Nephron (organoid): ENCODE measurements around the gene PCDH9.

Source experiments
- H3K27ac Mint-ChIP-seq, 3 experiments: 2 replicates each; pipeline ENCODE4 v1.8.0; 2020; ENCODE audit warnings: mixed read lengths in 3 of 3, mild to moderate bottlenecking in 2 of 3, moderate library complexity in 1 of 3
- H3K27me3 Mint-ChIP-seq: 2 replicates; pipeline ENCODE4 v1.8.0; 2021; ENCODE audit warnings: low read depth, mild to moderate bottlenecking, moderate library complexity, mixed read lengths
- H3K36me3 Mint-ChIP-seq: 2 replicates; pipeline ENCODE4 v1.8.0; 2020; ENCODE audit warnings: low read depth, mixed read lengths
- H3K4me1 Mint-ChIP-seq: 2 replicates; pipeline ENCODE4 v1.8.0; 2020; ENCODE audit warnings: mixed read lengths
- H3K4me3 Mint-ChIP-seq, 3 experiments: 2 replicates each; pipeline ENCODE4 v1.8.0; 2020; ENCODE audit warnings: mild to moderate bottlenecking in 3 of 3, mixed read lengths in 3 of 3, moderate library complexity in 2 of 3
- H3K9me3 Mint-ChIP-seq: 2 replicates; pipeline ENCODE4 v1.8.0; 2020; ENCODE audit warnings: mixed read lengths
- TF ChIP-seq, protein P1 (sequence below), 3 experiments: fragments of 200-600 bp; sonication (generic); IDR thresholded peaks; one replicate each; pipeline ENCODE4 v1.5.0; 2021; ENCODE audit warnings: antibody characterized with exemption in 3 of 3; ENCODE audit not compliant: unreplicated experiment in 3 of 3

Gene PCDH9

DNA sequence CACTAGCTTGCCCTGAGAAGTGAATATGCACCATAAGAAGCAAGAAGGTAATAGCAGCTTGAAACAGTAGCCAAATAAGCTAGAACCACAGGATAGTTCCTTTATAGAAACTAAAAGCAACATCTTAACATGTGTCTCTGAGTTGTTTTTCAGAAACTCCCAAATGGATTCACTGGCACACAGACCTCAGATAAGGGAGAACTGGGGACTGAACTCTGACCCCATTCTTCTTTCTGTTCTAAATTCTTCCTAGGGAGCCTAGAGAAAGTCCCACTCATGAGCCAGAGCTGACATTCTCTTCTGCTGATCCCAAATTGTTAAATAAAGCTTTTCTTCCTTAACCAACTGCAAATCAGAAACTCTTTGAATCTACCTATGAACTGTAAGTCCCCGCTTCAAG, 146.1 kb downstream of the PCDH9 start:
- Mint-ChIP-seq H3K4me3 (no peak overlapping the region), H3K27me3 (no peaks in the 10 kb centered on the region)

DNA sequence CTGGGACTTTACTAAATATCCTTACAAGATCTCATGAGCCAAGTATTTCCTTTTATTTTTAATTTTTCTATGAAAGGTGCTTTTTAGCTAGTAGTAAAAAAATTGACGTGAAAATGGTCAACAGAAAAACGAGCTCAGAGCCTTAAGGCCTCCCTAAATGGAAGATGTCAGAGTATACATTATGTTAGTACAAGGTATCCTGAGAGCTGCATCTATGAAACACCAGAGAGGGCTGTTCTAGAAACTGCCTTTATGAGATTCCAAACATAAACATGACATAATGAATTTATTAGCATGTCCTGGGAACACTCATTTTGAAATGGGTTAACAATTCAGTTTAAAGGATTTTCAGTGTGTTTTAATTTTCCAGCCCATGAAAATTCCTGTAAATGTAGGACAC, 146.6 kb downstream of the PCDH9 start:
- H3K27me3 Mint-ChIP-seq: no peaks in the 10 kb centered on the region
- TF ChIP-seq, protein P1, sequence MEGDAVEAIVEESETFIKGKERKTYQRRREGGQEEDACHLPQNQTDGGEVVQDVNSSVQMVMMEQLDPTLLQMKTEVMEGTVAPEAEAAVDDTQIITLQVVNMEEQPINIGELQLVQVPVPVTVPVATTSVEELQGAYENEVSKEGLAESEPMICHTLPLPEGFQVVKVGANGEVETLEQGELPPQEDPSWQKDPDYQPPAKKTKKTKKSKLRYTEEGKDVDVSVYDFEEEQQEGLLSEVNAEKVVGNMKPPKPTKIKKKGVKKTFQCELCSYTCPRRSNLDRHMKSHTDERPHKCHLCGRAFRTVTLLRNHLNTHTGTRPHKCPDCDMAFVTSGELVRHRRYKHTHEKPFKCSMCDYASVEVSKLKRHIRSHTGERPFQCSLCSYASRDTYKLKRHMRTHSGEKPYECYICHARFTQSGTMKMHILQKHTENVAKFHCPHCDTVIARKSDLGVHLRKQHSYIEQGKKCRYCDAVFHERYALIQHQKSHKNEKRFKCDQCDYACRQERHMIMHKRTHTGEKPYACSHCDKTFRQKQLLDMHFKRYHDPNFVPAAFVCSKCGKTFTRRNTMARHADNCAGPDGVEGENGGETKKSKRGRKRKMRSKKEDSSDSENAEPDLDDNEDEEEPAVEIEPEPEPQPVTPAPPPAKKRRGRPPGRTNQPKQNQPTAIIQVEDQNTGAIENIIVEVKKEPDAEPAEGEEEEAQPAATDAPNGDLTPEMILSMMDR (IDR thresholded peaks at IDR 0.05; ENCODE audit: unreplicated experiment in 3 of 3): no peak
- H3K27ac Mint-ChIP-seq: no peak overlapping the region
- H3K36me3 Mint-ChIP-seq: no peaks in the 10 kb centered on the region
- H3K4me1 Mint-ChIP-seq: peaks cover 17% of the 10 kb centered on the region
- H3K4me3 Mint-ChIP-seq: no peak overlapping the region
- no peaks in the 10 kb centered on the region for H3K9me3 Mint-ChIP-seq

More for the DNA sequence above, 146.1 kb downstream of the PCDH9 start:
- H3K36me3 Mint-ChIP-seq: no peaks in the 10 kb centered on the region
- peaks cover 17% of the 10 kb centered on the region for H3K4me1 Mint-ChIP-seq
- TF ChIP-seq, protein P1 (IDR thresholded peaks at IDR 0.05; ENCODE audit: unreplicated experiment in 3 of 3): no peak
- no peak overlapping the region for H3K27ac Mint-ChIP-seq
- H3K9me3 Mint-ChIP-seq: no peaks in the 10 kb centered on the region

DNA sequence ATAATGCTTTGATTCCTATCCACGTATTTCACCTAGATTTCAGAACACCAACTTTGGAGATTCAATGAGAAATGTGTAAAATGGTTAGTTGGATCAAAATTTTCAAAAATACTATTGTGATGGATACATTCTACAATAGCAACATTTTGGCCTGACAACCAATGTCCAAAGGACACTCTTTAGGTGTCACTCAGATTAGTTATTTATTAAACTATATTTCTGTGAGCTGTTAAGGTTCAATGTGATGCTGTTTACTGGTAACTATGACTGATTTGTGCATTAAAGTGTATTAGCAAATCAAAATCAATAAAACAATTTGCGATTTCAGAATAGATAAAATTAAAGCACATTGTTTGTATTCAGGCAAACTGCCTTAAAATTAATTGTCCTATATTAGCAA, 149.8 kb downstream of the PCDH9 start:
- H3K27ac Mint-ChIP-seq: no peak overlapping the region
- H3K36me3 Mint-ChIP-seq: no peaks in the 10 kb centered on the region
- H3K4me3 Mint-ChIP-seq: no peak overlapping the region
- H3K9me3 Mint-ChIP-seq: no peaks in the 10 kb centered on the region
- H3K27me3 Mint-ChIP-seq: no peaks in the 10 kb centered on the region
- TF ChIP-seq, protein P1 (IDR thresholded peaks at IDR 0.05; ENCODE audit: unreplicated experiment in 3 of 3): no peak
- no peaks in the 10 kb centered on the region for H3K4me1 Mint-ChIP-seq

DNA sequence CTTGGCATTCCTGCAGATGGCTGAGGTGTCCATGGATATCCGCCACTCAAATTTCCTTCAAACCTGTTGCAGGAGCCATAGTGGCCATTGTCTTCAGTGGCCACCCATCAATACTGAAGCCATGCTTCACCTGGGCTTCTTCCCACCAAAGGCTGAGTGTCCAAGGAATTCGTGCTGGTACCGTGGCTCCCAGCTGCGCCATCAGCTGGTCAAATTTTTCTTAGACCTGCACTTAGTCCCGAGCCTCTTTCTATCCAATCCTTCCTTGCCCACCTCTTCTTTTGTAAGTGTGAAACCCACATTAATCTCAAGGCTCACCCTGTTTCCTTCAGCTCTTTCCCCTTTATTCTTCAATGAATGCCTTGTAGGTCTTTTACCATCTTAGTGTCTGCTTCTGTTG, 152.1 kb downstream of the PCDH9 start:
- TF ChIP-seq, protein P1 (IDR thresholded peaks at IDR 0.05; ENCODE audit: unreplicated experiment in 3 of 3): no peak
- Mint-ChIP-seq H3K36me3 (no peaks in the 10 kb centered on the region), H3K4me1 (no peaks in the 10 kb centered on the region), H3K9me3 (no peaks in the 10 kb centered on the region), H3K27me3 (no peaks in the 10 kb centered on the region), H3K4me3 (no peak overlapping the region), H3K27ac (no peak overlapping the region)

DNA sequence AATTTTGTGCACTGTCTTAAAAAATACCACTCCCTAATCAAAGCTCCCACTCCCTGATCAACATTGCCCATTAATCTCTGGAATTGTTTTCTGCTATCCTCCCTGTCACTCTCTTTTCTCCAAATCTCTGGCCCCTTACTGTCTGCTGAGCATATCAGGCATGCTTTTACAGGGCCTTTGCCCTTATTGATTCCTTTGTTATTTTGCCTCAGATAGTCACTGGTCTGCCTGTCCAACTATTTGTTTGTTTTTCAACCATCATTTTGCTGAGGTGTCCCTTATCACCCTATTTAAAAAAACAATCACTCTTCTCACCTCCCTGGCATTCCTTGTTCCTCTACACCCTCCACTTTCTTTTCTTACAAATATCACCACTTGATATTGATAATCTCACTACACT, 153.0 kb downstream of the PCDH9 start:
- TF ChIP-seq, protein P1 (IDR thresholded peaks at IDR 0.05; ENCODE audit: unreplicated experiment in 3 of 3): no peak
- no peaks in the 10 kb centered on the region for H3K27me3 Mint-ChIP-seq
- no peaks in the 10 kb centered on the region for H3K4me1 Mint-ChIP-seq
- no peaks in the 10 kb centered on the region for H3K9me3 Mint-ChIP-seq
- H3K27ac Mint-ChIP-seq: peak overlapping the region in 2 of 3 experiments; percentile 17 to 70
- no peak overlapping the region for H3K4me3 Mint-ChIP-seq
- H3K36me3 Mint-ChIP-seq: no peaks in the 10 kb centered on the region

DNA sequence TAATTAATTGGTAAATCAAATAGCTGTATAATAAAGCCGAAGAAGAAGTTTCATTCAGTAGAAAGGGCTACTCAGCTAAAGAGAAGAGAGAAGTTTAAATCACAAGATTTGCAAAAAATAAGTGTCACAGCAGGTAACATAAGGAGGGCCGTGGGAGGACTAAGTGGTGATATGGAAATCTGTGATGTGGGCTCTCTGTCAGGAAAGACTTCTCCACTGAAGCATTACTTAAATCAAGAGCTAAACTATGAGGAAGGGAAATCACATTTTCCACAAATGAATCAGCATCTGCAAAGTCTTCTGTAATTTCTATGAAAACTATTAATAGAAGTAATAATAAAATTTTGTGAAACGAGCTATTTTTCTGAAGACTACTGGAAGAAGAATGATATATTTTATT, 153.8 kb downstream of the PCDH9 start:
- no peaks in the 10 kb centered on the region for H3K27me3 Mint-ChIP-seq
- H3K27ac Mint-ChIP-seq: peak overlapping the region in 1 of 3 experiments; percentile 70
- no peak overlapping the region for H3K4me3 Mint-ChIP-seq
- no peaks in the 10 kb centered on the region for H3K9me3 Mint-ChIP-seq
- H3K36me3 Mint-ChIP-seq: no peaks in the 10 kb centered on the region
- H3K4me1 Mint-ChIP-seq: no peaks in the 10 kb centered on the region
- TF ChIP-seq, protein P1 (IDR thresholded peaks at IDR 0.05; ENCODE audit: unreplicated experiment in 3 of 3): no peak
